MM.1S (cell line): ENCODE measurements around the gene TAF1B.

ENCODE experiments used
- EZH2 ChIP-seq: fragments of 300-600 bp; sonication (generic); optimal IDR thresholded peaks from 2 replicates; pipeline ENCODE3; 2017; ENCODE audit warnings: low read depth, mild to moderate bottlenecking, antibody characterized with exemption, low read length, mixed read lengths
- EZH2phosphoT487 ChIP-seq: fragments of 300-600 bp; sonication (generic); IDR thresholded peaks from 2 replicates; pipeline ENCODE4 v1.6.1; 2018; ENCODE audit warnings: antibody characterized with exemption, low read length
- TF ChIP-seq, protein P1 (sequence below): fragments of 300-600 bp; sonication (generic); IDR thresholded peaks from 2 replicates; pipeline ENCODE4 v1.5.1; 2016; ENCODE audit warnings: antibody characterized with exemption, low read length, mixed read lengths

DNA sequence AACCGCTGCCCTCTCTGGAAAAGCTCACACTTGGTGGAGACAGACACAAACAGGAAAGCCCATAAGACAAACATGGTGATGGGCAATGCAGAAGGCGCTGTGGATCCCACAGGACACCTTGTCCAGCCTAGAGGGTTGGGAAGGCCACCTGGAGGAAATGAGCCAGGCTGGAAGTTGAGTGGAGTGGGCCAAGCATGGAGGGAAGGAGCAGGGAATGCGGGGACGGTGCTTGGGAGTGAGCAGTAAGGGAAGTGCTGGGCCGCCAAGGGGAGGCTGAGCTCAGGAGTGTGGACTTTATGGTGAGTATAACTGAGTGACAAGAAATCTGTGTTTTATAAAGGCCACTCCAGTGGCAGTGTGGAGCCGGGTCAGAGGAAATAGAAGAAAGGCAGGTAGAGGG is 105.4 kb downstream of the TAF1B start:
- TF ChIP-seq, protein P1, sequence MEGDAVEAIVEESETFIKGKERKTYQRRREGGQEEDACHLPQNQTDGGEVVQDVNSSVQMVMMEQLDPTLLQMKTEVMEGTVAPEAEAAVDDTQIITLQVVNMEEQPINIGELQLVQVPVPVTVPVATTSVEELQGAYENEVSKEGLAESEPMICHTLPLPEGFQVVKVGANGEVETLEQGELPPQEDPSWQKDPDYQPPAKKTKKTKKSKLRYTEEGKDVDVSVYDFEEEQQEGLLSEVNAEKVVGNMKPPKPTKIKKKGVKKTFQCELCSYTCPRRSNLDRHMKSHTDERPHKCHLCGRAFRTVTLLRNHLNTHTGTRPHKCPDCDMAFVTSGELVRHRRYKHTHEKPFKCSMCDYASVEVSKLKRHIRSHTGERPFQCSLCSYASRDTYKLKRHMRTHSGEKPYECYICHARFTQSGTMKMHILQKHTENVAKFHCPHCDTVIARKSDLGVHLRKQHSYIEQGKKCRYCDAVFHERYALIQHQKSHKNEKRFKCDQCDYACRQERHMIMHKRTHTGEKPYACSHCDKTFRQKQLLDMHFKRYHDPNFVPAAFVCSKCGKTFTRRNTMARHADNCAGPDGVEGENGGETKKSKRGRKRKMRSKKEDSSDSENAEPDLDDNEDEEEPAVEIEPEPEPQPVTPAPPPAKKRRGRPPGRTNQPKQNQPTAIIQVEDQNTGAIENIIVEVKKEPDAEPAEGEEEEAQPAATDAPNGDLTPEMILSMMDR: no peak
- TF ChIP-seq EZH2 (no peak), EZH2phosphoT487 (no peak)
